Measurements from ENCODE around the gene STX8.
"Not testable (repeated sequence)": the region's sequence is repeated elsewhere in the genome, so short reads cannot be mapped to it uniquely, and the experiment has no call there.

Gene STX8

DNA sequence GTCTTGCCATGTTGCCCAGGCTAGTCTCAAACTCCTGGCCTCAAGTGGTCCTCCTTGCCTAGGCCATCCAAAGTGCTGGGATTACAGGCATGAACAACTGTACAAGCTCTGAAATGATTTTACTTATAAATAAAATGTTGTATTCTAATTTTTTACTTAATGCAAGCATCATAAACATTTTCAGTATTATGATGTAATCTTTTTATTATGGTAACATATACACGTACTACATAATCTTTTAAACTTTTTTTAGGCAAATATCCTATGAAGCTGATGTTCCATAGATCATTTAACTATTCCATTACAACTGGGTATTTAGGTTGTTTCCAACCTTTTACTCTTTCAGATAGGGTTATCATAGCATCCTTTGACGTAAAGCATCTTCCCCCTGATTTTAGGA is 35.9 kb upstream of the STX8 start:
- H3K4me3 ChIP-seq (ENCODE audit: low read length): no peak overlapping the region
- H3K4me1 ChIP-seq (ENCODE audit: low read length): no peaks in the 10 kb centered on the region
- no peak overlapping the region for H2AFZ ChIP-seq (ENCODE audit: low read depth, low read length)
- H3K9ac ChIP-seq (ENCODE audit: low read length): no peak overlapping the region
- TF ChIP-seq, protein P1, sequence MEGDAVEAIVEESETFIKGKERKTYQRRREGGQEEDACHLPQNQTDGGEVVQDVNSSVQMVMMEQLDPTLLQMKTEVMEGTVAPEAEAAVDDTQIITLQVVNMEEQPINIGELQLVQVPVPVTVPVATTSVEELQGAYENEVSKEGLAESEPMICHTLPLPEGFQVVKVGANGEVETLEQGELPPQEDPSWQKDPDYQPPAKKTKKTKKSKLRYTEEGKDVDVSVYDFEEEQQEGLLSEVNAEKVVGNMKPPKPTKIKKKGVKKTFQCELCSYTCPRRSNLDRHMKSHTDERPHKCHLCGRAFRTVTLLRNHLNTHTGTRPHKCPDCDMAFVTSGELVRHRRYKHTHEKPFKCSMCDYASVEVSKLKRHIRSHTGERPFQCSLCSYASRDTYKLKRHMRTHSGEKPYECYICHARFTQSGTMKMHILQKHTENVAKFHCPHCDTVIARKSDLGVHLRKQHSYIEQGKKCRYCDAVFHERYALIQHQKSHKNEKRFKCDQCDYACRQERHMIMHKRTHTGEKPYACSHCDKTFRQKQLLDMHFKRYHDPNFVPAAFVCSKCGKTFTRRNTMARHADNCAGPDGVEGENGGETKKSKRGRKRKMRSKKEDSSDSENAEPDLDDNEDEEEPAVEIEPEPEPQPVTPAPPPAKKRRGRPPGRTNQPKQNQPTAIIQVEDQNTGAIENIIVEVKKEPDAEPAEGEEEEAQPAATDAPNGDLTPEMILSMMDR (IDR thresholded peaks at IDR 0.05; ENCODE audit: low read depth, low read length): no peak
- no peak for TF ChIP-seq EZH2phosphoT487 (IDR thresholded peaks at IDR 0.05; ENCODE audit: low read depth)
- no peaks in the 10 kb centered on the region for H3K36me3 ChIP-seq (replicated peaks; ENCODE audit: low read depth, low read length)
- H3K27ac ChIP-seq (ENCODE audit: low read length): no peak overlapping the region
- no peaks in the 10 kb centered on the region for H3K27me3 ChIP-seq (ENCODE audit: low read depth, low read length)
- no peaks in the 10 kb centered on the region for H3K79me2 ChIP-seq (ENCODE audit: low read length)
- no peaks in the 10 kb centered on the region for H4K20me1 ChIP-seq (ENCODE audit: insufficient read depth, low read length)
- H3K9me3 ChIP-seq (ENCODE audit: insufficient read depth, low read length): no peaks in the 10 kb centered on the region
- no peak overlapping the region for H3K4me2 ChIP-seq (ENCODE audit: low read length)

DNA sequence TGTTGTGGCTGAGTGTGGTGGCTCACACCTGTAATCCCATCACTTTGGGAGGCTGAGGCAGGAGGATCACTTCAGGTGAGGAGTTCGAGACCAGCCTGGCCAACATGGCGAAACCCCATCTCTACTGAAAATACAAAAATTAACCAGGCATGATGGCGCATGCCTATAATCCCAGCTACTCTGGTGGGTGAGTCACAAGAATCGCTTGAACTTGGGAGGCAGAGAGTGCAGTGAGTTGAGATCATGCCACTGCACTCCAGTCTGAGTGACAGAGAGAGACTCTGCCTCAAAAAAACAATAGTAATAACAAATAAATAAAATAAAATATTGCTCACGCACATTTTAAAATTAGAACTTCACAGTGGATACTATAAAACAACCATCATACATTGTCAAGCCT is 31.4 kb upstream of the STX8 start:
- H4K20me1 ChIP-seq (ENCODE audit: insufficient read depth, low read length); H3K4me2 ChIP-seq (ENCODE audit: low read length); H3K36me3 ChIP-seq (replicated peaks; ENCODE audit: low read depth, low read length); H3K9me3 ChIP-seq (ENCODE audit: insufficient read depth, low read length); H3K27me3 ChIP-seq (ENCODE audit: low read depth, low read length); H3K4me1 ChIP-seq (ENCODE audit: low read length); H2AFZ ChIP-seq (ENCODE audit: low read depth, low read length); H3K27ac ChIP-seq (ENCODE audit: low read length); H3K79me2 ChIP-seq (ENCODE audit: low read length); H3K4me3 ChIP-seq (ENCODE audit: low read length); H3K9ac ChIP-seq (ENCODE audit: low read length): not testable (repeated sequence)

DNA sequence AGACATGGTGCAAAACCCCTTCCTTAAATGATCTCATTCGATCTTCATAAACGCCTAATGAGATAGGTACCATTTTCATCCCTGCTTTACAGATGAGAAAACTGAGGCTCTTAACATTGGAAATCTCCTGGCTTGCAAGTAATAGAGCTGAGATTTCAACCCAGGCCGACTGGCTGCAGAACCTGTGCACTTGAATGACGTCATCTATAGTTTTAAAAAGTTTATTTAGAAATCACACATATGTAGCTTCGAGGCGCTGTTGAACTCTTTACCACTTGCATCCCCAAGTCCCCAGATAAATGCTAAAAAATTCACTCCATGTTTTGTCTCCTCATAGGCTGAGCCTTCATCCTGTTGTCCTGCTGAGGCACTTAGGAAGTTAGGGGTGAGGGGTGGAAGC is 30.8 kb upstream of the STX8 start:
- no peak overlapping the region for H2AFZ ChIP-seq (ENCODE audit: low read depth, low read length)
- H3K4me2 ChIP-seq (ENCODE audit: low read length): no peak overlapping the region
- no peaks in the 10 kb centered on the region for H3K27me3 ChIP-seq (ENCODE audit: low read depth, low read length)

DNA sequence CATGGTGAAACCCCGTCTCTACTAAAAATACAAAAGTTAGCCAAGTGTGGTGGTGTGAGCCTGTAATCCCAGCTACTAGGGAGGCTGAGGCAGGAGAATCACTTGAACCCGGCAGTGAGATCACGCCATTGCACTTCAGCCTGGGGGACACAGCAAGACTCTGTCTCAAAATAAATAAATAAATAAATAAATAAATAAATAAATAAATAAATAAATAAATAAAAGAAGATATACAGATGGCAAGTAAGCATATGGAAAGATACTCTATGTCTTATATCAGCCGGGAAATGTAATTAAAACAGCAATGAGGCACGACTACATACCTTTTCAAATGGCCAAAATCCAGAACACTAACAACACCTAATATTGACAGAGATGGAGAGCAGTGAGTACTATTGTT is 29.0 kb upstream of the STX8 start:
- H2AFZ ChIP-seq (ENCODE audit: low read depth, low read length); H3K36me3 ChIP-seq (replicated peaks; ENCODE audit: low read depth, low read length); H4K20me1 ChIP-seq (ENCODE audit: insufficient read depth, low read length); H3K27me3 ChIP-seq (ENCODE audit: low read depth, low read length); H3K9me3 ChIP-seq (ENCODE audit: insufficient read depth, low read length); H3K4me2 ChIP-seq (ENCODE audit: low read length); H3K4me3 ChIP-seq (ENCODE audit: low read length); H3K9ac ChIP-seq (ENCODE audit: low read length); H3K27ac ChIP-seq (ENCODE audit: low read length); H3K4me1 ChIP-seq (ENCODE audit: low read length); H3K79me2 ChIP-seq (ENCODE audit: low read length): not testable (repeated sequence)

More for the DNA sequence above, 30.8 kb upstream of the STX8 start:
- no peak overlapping the region for H3K4me3 ChIP-seq (ENCODE audit: low read length)
- H3K9me3 ChIP-seq (ENCODE audit: insufficient read depth, low read length): no peaks in the 10 kb centered on the region
- H3K79me2 ChIP-seq (ENCODE audit: low read length): no peaks in the 10 kb centered on the region
- H3K27ac ChIP-seq (ENCODE audit: low read length): no peak overlapping the region
- no peak overlapping the region for H3K9ac ChIP-seq (ENCODE audit: low read length)
- no peaks in the 10 kb centered on the region for H3K4me1 ChIP-seq (ENCODE audit: low read length)
- no peak for TF ChIP-seq EZH2phosphoT487 (IDR thresholded peaks at IDR 0.05; ENCODE audit: low read depth)
- TF ChIP-seq, protein P1 (IDR thresholded peaks at IDR 0.05; ENCODE audit: low read depth, low read length): no peak
- no peaks in the 10 kb centered on the region for H4K20me1 ChIP-seq (ENCODE audit: insufficient read depth, low read length)
- H3K36me3 ChIP-seq (replicated peaks; ENCODE audit: low read depth, low read length): no peaks in the 10 kb centered on the region

DNA sequence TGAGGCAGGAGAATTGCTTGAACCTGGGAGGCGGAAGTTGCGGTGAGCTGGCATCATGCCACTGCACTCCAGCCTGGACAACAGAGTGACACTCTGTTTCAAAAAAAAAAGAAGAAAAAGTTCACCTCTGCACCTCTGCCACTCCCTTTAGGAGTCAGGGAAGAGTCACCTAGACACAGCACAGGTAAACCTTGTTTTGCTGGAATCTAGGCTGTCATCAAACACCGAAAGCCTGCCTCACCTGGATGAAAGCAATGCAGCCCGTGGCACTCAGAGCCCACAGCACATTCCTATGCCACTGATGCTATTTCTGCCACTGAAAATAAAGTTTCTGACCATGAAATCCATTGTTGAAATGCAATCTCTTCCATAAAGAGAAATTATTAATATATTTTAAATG is 23.0 kb upstream of the STX8 start:
- no peaks in the 10 kb centered on the region for H4K20me1 ChIP-seq (ENCODE audit: insufficient read depth, low read length)

DNA sequence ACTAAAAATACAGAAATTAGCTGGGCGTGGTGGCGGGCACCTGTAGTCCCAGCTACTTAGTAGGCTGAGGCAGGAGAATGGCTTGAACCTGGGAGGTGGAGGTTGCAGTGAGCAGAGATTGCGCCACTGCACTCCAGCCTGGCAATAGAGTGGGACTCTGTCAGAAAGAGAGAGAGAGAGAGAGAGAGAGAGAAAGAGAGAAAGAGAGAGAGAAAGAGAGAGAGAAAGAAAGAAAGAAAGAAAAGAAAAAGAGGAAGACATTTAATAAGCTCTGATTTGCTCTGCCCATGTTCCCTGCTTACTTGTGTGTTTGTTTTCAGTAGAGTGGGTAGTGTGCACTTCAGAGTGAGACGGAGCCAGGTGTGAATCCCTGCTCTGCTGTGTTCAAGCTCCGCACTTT is 22.0 kb upstream of the STX8 start:
- not testable (repeated sequence) for H3K4me3 ChIP-seq (ENCODE audit: low read length); H3K9ac ChIP-seq (ENCODE audit: low read length); H3K36me3 ChIP-seq (replicated peaks; ENCODE audit: low read depth, low read length); H3K9me3 ChIP-seq (ENCODE audit: insufficient read depth, low read length); H3K27ac ChIP-seq (ENCODE audit: low read length); H3K4me1 ChIP-seq (ENCODE audit: low read length); H3K4me2 ChIP-seq (ENCODE audit: low read length); H3K27me3 ChIP-seq (ENCODE audit: low read depth, low read length); H3K79me2 ChIP-seq (ENCODE audit: low read length); H4K20me1 ChIP-seq (ENCODE audit: insufficient read depth, low read length); H2AFZ ChIP-seq (ENCODE audit: low read depth, low read length)

More for the DNA sequence above, 23.0 kb upstream of the STX8 start:
- H3K9ac ChIP-seq (ENCODE audit: low read length): no peak overlapping the region
- H3K9me3 ChIP-seq (ENCODE audit: insufficient read depth, low read length): no peaks in the 10 kb centered on the region
- H3K4me1 ChIP-seq (ENCODE audit: low read length): no peaks in the 10 kb centered on the region
- H3K36me3 ChIP-seq (replicated peaks; ENCODE audit: low read depth, low read length): no peaks in the 10 kb centered on the region
- H3K4me3 ChIP-seq (ENCODE audit: low read length): no peak overlapping the region
- H3K27ac ChIP-seq (ENCODE audit: low read length): no peak overlapping the region
- TF ChIP-seq EZH2phosphoT487 (IDR thresholded peaks at IDR 0.05; ENCODE audit: low read depth): no peak
- TF ChIP-seq, protein P1 (IDR thresholded peaks at IDR 0.05; ENCODE audit: low read depth, low read length): no peak
- H3K27me3 ChIP-seq (ENCODE audit: low read depth, low read length): no peaks in the 10 kb centered on the region
- H3K79me2 ChIP-seq (ENCODE audit: low read length): no peaks in the 10 kb centered on the region
- H2AFZ ChIP-seq (ENCODE audit: low read depth, low read length): no peak overlapping the region
- no peak overlapping the region for H3K4me2 ChIP-seq (ENCODE audit: low read length)
